ENCODE measurements around the gene SRP9.
"Not testable (repeated sequence)": the region's sequence is repeated elsewhere in the genome, so short reads cannot be mapped to it uniquely, and the experiment has no call there.

SRP9 gene

GRCh38 chr1:225810579-225811538, 33.2 kb downstream of the SRP9 start:
- peaks cover 14% of the 10 kb centered on the region for H3K4me1 Mint-ChIP-seq
- CTCF ChIA-PET, H3K36me3 Mint-ChIP-seq, H3K9me3 Mint-ChIP-seq, H3K27ac Mint-ChIP-seq, DNase-seq: not testable (repeated sequence)
- H3K27me3 Mint-ChIP-seq: peaks cover 48% of the 10 kb centered on the region
- peak overlapping the region; percentile 75 for H3K4me3 Mint-ChIP-seq

GRCh38 chr1:225811622-225812487, 34.2 kb downstream of the SRP9 start:
- H3K4me3 Mint-ChIP-seq: no peak overlapping the region
- no peak for DNase-seq
- no peak overlapping the region for H3K27ac Mint-ChIP-seq
- no peaks in the 10 kb centered on the region for H3K36me3 Mint-ChIP-seq
- peaks cover 48% of the 10 kb centered on the region for H3K27me3 Mint-ChIP-seq
- peaks cover 14% of the 10 kb centered on the region for H3K4me1 Mint-ChIP-seq
- no peaks in the 10 kb centered on the region for H3K9me3 Mint-ChIP-seq
- CTCF ChIA-PET: interaction anchor here (1.6 kb wide), 1 partner anchor 33 kb away, joined by 3 read pairs; no protein-coding TSS in a partner anchor

- no peak for DNase-seq
- Mint-ChIP-seq H3K27ac (no peak overlapping the region), H3K4me1 (peaks cover 17% of the 10 kb centered on the region), H3K4me3 (no peak overlapping the region), H3K36me3 (no peaks in the 10 kb centered on the region), H3K27me3 (peaks cover 48% of the 10 kb centered on the region), H3K9me3 (no peaks in the 10 kb centered on the region)
- CTCF ChIA-PET: interaction anchor here (1.6 kb wide), 1 partner anchor 34 kb away, joined by 3 read pairs; no protein-coding TSS in a partner anchor
Observed at GRCh38 chr1:225812488-225813213, 35.0 kb downstream of the SRP9 start.

- Mint-ChIP-seq H3K27me3 (peaks cover 48% of the 10 kb centered on the region), H3K4me3 (no peak overlapping the region), H3K4me1 (peaks cover 23% of the 10 kb centered on the region), H3K36me3 (no peaks in the 10 kb centered on the region), H3K9me3 (no peaks in the 10 kb centered on the region), H3K27ac (no peak overlapping the region)
- CTCF ChIA-PET: interaction anchor here (1.6 kb wide), 1 partner anchor 35 kb away, joined by 3 read pairs; no protein-coding TSS in a partner anchor
- no peak for DNase-seq
Observed at GRCh38 chr1:225813214-225813964, 35.8 kb downstream of the SRP9 start.

- H3K36me3 Mint-ChIP-seq: no peaks in the 10 kb centered on the region
- no peaks in the 10 kb centered on the region for H3K9me3 Mint-ChIP-seq
- H3K27me3 Mint-ChIP-seq: peaks cover 43% of the 10 kb centered on the region
- no peak for DNase-seq
- no peak overlapping the region for H3K27ac Mint-ChIP-seq
- CTCF ChIA-PET: no interaction called here
- peaks cover 21% of the 10 kb centered on the region for H3K4me1 Mint-ChIP-seq
- H3K4me3 Mint-ChIP-seq: no peak overlapping the region
Observed at GRCh38 chr1:225814381-225814780, 36.8 kb downstream of the SRP9 start.

- H3K4me3 Mint-ChIP-seq, CTCF ChIA-PET, H3K27ac Mint-ChIP-seq, H3K9me3 Mint-ChIP-seq, DNase-seq, H3K36me3 Mint-ChIP-seq: not testable (repeated sequence)
- Mint-ChIP-seq H3K4me1 (peaks cover 16% of the 10 kb centered on the region), H3K27me3 (peaks cover 39% of the 10 kb centered on the region)
Observed at GRCh38 chr1:225815090-225815489, 37.5 kb downstream of the SRP9 start.

- H3K4me3 Mint-ChIP-seq: no peak overlapping the region
- no peak overlapping the region for H3K27ac Mint-ChIP-seq
- H3K4me1 Mint-ChIP-seq: peaks cover 11% of the 10 kb centered on the region
- peaks cover 34% of the 10 kb centered on the region for H3K27me3 Mint-ChIP-seq
- DNase-seq: no peak
- CTCF ChIA-PET: no interaction called here
- H3K9me3 Mint-ChIP-seq: no peaks in the 10 kb centered on the region
- no peaks in the 10 kb centered on the region for H3K36me3 Mint-ChIP-seq
Observed at GRCh38 chr1:225815526-225816178, 38.0 kb downstream of the SRP9 start.

GRCh38 chr1:225816643-225817538, 39.3 kb downstream of the SRP9 start:
- Mint-ChIP-seq H3K4me3 (no peak overlapping the region), H3K27ac (no peak overlapping the region), H3K9me3 (no peaks in the 10 kb centered on the region), H3K27me3 (peaks cover 21% of the 10 kb centered on the region), H3K4me1 (peaks cover 8% of the 10 kb centered on the region), H3K36me3 (no peaks in the 10 kb centered on the region)
- CTCF ChIA-PET: no interaction called here
- no peak for DNase-seq

- Mint-ChIP-seq H3K9me3 (no peaks in the 10 kb centered on the region), H3K4me3 (no peak overlapping the region), H3K4me1 (peaks cover 8% of the 10 kb centered on the region), H3K27me3 (peaks cover 14% of the 10 kb centered on the region), H3K36me3 (no peaks in the 10 kb centered on the region), H3K27ac (no peak overlapping the region)
- no peak for DNase-seq
- CTCF ChIA-PET: interaction anchor here (1.5 kb wide), 1 partner anchor 9 kb away, joined by 3 read pairs; no protein-coding TSS in a partner anchor
Observed at GRCh38 chr1:225817611-225818061, 40.0 kb downstream of the SRP9 start.

GRCh38 chr1:225818229-225818628, 40.6 kb downstream of the SRP9 start:
- peaks cover 8% of the 10 kb centered on the region for H3K4me1 Mint-ChIP-seq
- no peaks in the 10 kb centered on the region for H3K36me3 Mint-ChIP-seq
- H3K4me3 Mint-ChIP-seq: no peak overlapping the region
- H3K9me3 Mint-ChIP-seq: no peaks in the 10 kb centered on the region
- H3K27ac Mint-ChIP-seq: no peak overlapping the region
- CTCF ChIA-PET: interaction anchor here (1.5 kb wide), 1 partner anchor 10 kb away, joined by 3 read pairs; no protein-coding TSS in a partner anchor
- H3K27me3 Mint-ChIP-seq: peaks cover 10% of the 10 kb centered on the region
- DNase-seq: no peak

GRCh38 chr1:225819346-225820192, 41.9 kb downstream of the SRP9 start:
- CTCF ChIA-PET: no interaction called here
- peaks cover 8% of the 10 kb centered on the region for H3K4me1 Mint-ChIP-seq
- H3K27me3 Mint-ChIP-seq: peaks cover 15% of the 10 kb centered on the region
- H3K36me3 Mint-ChIP-seq: no peaks in the 10 kb centered on the region
- no peaks in the 10 kb centered on the region for H3K9me3 Mint-ChIP-seq
- H3K27ac Mint-ChIP-seq: no peak overlapping the region
- no peak overlapping the region for H3K4me3 Mint-ChIP-seq
- DNase-seq: no peak
